ENCODE results near the gene CAMK1D. TPM values are rescaled to one million over a fixed set of nuclear protein-coding genes. Genes with fewer than 3 reads are reported as not detected.

CAMK1D gene
- total RNA-seq, 1 donor from 2014 or later: 22.5 TPM

DNA sequence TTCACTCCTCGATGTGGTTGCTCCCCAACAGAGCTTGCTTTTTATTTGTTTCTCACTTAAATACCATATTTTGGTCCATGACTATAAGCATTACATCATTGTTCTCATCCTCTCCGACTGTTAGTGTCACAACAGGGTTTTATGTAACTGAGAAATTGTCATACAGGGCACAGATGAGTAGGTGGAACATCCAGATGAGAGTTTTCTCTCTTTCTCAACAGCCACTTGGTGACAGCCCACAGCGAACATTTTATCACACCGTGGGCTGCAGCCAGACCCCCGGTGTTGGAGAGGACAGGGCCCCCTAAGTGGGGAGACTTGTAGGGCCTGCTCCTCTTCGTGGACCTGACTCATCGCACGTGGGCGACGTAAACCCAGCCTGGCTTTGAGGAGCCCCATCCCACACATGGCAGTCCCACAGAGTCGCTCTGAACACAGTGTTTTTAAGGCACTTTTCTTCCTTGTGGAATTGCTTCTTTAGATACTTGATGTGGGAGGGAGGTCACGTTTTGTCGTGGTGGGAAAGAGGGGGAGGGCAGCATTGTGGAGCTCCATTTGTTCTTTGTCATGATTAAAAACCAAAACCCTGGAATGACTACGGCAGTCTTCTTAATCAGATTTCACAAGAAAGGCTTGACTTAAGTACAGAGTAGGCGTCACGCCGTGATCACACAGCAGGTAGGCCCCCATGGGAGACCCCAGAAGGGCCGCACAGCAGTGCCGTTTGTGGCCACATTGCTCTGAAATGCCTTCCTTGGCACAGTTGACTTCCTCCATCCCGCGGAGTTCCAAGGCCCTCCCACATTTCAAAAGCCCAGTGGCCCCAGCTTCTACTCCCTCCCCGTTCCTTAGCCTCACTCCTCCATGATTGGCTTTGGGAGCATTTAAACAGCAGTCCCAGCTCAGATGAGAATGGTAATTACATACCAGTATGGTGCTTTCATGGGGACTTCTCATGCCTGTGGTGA is 431.6 kb downstream of the CAMK1D start:
- Histone ChIP-seq H3K27ac (no peak overlapping the region), H3K4me3 (no peak overlapping the region), H3K27me3 (ENCODE audit: low read depth) (no peaks in the 10 kb centered on the region), H3K4me1 (no peaks in the 10 kb centered on the region), H3K9me3 (no peaks in the 10 kb centered on the region), H3K36me3 (no peaks in the 10 kb centered on the region)
- intact Hi-C loops (cut with DNase I): no loop called here
- DNase-seq (no peak), ATAC-seq (no peak)
- TF ChIP-seq, protein P1, sequence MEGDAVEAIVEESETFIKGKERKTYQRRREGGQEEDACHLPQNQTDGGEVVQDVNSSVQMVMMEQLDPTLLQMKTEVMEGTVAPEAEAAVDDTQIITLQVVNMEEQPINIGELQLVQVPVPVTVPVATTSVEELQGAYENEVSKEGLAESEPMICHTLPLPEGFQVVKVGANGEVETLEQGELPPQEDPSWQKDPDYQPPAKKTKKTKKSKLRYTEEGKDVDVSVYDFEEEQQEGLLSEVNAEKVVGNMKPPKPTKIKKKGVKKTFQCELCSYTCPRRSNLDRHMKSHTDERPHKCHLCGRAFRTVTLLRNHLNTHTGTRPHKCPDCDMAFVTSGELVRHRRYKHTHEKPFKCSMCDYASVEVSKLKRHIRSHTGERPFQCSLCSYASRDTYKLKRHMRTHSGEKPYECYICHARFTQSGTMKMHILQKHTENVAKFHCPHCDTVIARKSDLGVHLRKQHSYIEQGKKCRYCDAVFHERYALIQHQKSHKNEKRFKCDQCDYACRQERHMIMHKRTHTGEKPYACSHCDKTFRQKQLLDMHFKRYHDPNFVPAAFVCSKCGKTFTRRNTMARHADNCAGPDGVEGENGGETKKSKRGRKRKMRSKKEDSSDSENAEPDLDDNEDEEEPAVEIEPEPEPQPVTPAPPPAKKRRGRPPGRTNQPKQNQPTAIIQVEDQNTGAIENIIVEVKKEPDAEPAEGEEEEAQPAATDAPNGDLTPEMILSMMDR (IDR thresholded peaks at IDR 0.05): no peak

DNA sequence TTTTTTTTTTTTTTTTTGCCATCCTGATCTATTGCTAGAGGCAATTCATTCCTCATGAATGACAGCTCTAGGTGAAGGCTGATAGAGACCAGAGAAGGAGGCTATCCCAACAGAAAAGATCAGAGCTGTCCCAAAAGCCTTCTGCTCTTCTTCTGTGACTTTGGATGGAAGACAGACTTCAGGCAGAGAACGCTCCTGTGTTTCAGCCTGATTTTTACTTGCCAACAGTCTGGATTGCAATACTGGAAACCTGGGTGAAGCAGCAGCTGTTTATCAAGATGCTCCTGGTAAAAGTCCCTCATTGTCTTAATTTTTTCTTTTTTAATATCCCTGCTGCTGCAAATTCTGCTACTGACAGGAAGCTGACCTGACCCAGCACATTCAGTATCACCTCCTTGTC is 432.6 kb downstream of the CAMK1D start:
- TF ChIP-seq, protein P1 (IDR thresholded peaks at IDR 0.05): no peak
- H3K36me3 ChIP-seq: no peaks in the 10 kb centered on the region
- H3K4me1 ChIP-seq: no peaks in the 10 kb centered on the region
- H3K27me3 ChIP-seq (ENCODE audit: low read depth): no peaks in the 10 kb centered on the region
- H3K4me3 ChIP-seq: no peak overlapping the region
- ATAC-seq (no peak), DNase-seq (no peak)
- no peaks in the 10 kb centered on the region for H3K9me3 ChIP-seq
- intact Hi-C loops (cut with DNase I): no loop called here
- H3K27ac ChIP-seq: no peak overlapping the region

DNA sequence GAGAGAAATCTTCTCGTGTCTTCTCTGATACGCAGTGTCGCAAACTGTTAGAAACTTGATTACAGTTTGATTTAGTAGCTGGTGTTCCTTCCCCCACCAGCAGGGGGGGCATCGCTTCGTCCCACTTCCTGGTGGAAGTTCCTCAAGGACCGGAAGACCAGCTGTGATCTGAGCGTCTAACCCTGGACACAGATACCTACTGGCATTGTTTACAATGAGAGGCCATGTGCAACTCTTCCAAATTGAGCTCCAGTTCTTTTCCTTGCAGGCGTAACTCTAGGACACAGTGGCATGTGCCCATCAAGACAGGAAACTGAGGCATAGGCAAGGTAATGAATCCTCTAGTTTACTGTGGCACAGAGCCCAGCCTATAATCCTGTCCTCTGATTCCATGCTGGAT is 433.2 kb downstream of the CAMK1D start:
- TF ChIP-seq, protein P1 (IDR thresholded peaks at IDR 0.05): peak; percentile 74
- Histone ChIP-seq H3K27me3 (ENCODE audit: low read depth) (no peaks in the 10 kb centered on the region), H3K27ac (no peak overlapping the region), H3K9me3 (no peaks in the 10 kb centered on the region), H3K4me1 (no peaks in the 10 kb centered on the region), H3K36me3 (no peaks in the 10 kb centered on the region), H3K4me3 (no peak overlapping the region)
- ATAC-seq (peak in 1 of 2 donors; percentile 35), DNase-seq (peak; percentile 57)
- intact Hi-C loops (cut with DNase I): no loop called here

GRCh38 chr10:12783293-12783692 is 433.9 kb downstream of the CAMK1D start:
- ATAC-seq: no peak
- H3K4me3 ChIP-seq: no peak overlapping the region
- TF ChIP-seq, protein P1 (IDR thresholded peaks at IDR 0.05): no peak
- H3K27me3 ChIP-seq (ENCODE audit: low read depth): no peaks in the 10 kb centered on the region
- H3K4me1 ChIP-seq: no peaks in the 10 kb centered on the region
- H3K36me3 ChIP-seq: no peaks in the 10 kb centered on the region
- H3K9me3 ChIP-seq: no peaks in the 10 kb centered on the region
- intact Hi-C loops (cut with DNase I): no loop called here
- no peak for DNase-seq
- H3K27ac ChIP-seq: no peak overlapping the region

- TF ChIP-seq, protein P1 (IDR thresholded peaks at IDR 0.05): no peak
- ATAC-seq (no peak), DNase-seq (no peak)
- intact Hi-C loops (cut with DNase I): no loop called here
- Histone ChIP-seq H3K9me3 (no peaks in the 10 kb centered on the region), H3K4me1 (no peaks in the 10 kb centered on the region), H3K27me3 (ENCODE audit: low read depth) (no peaks in the 10 kb centered on the region), H3K36me3 (no peaks in the 10 kb centered on the region), H3K27ac (no peak overlapping the region), H3K4me3 (no peak overlapping the region)
Measured at GRCh38 chr10:12784646-12785045, 435.3 kb downstream of the CAMK1D start.
